CD8-positive, alpha-beta memory T cell (primary cell): ENCODE results near the gene CHID1. TPM values are rescaled to one million over a fixed set of nuclear protein-coding genes. Genes with fewer than 3 reads are reported as not detected.
A peak's percentile ranks its signal among the peaks of the same experiment; 100 is the strongest.

Experiments used
- CTCF ChIA-PET: fragments of 350-600 bp; sonication (Branson Sonifier 250); formaldehyde crosslinking; loops from one replicate; lab custom pipeline; 2021; ENCODE audit warnings: antibody characterized with exemption; lab: Charles Lee
- POLR2A ChIA-PET: fragments of 350-600 bp; sonication (Branson Sonifier 250); formaldehyde crosslinking; loops from one replicate; lab custom pipeline; 2021; ENCODE audit warnings: antibody characterized with exemption; lab: Charles Lee
- DNase-seq, 5 donors: peaks; one replicate each; pipeline versions ENCODE4 v3.0.0 to v3.0.0-alpha.2; 2020 to 2022; ENCODE audit warnings: mixed read lengths in 1 of 5
- H3K27ac ChIP-seq: one replicate; pipeline ENCODE4 v1.7.0; 2013; ENCODE audit warnings: low read depth, mild to moderate bottlenecking, low read length, moderate library complexity
- H3K27me3 ChIP-seq: 2 replicates; pipeline ENCODE4 v1.7.0; 2013; ENCODE audit warnings: low read length, mild to moderate bottlenecking; ENCODE audit not compliant: insufficient read depth, poor library complexity, severe bottlenecking
- H3K36me3 ChIP-seq: 2 replicates; pipeline ENCODE4 v1.7.0; 2013; ENCODE audit warnings: mild to moderate bottlenecking, low read length, moderate library complexity; ENCODE audit not compliant: insufficient read depth
- H3K4me1 ChIP-seq: 2 replicates; pipeline ENCODE4 v1.7.0; 2013; ENCODE audit warnings: mild to moderate bottlenecking, low read length, moderate library complexity; ENCODE audit not compliant: insufficient read depth
- H3K4me3 ChIP-seq: 2 replicates; pipeline ENCODE4 v1.7.0; 2013; ENCODE audit warnings: mild to moderate bottlenecking, low read length
- H3K9me3 ChIP-seq: 2 replicates; pipeline ENCODE4 v1.7.0; 2013; ENCODE audit warnings: mild to moderate bottlenecking, low read length
- H3K27ac Mint-ChIP-seq, 8 donors: one replicate each; pipeline ENCODE4 v1.8.0; 2020 to 2021; ENCODE audit warnings: mixed read lengths in 8 of 8, mild to moderate bottlenecking in 6 of 8, inconsistent platforms in 3 of 8, moderate library complexity in 3 of 8
- H3K27me3 Mint-ChIP-seq, 2 donors: one replicate each; pipeline ENCODE4 v1.8.0; 2020 to 2021; ENCODE audit warnings: mixed read lengths in 2 of 2, mild to moderate bottlenecking in 1 of 2, moderate library complexity in 1 of 2
- H3K36me3 Mint-ChIP-seq, 3 donors: one replicate each; pipeline ENCODE4 v1.8.0; 2020 to 2021; ENCODE audit warnings: mixed read lengths in 3 of 3, inconsistent platforms in 1 of 3, mild to moderate bottlenecking in 1 of 3
- H3K4me1 Mint-ChIP-seq, 3 donors: one replicate each; pipeline ENCODE4 v1.8.0; 2020 to 2021; ENCODE audit warnings: mixed read lengths in 3 of 3, inconsistent platforms in 1 of 3, mild to moderate bottlenecking in 1 of 3
- H3K4me3 Mint-ChIP-seq, 7 donors: one replicate each; pipeline ENCODE4 v1.8.0; 2020 to 2021; ENCODE audit warnings: mixed read lengths in 7 of 7, mild to moderate bottlenecking in 6 of 7, moderate library complexity in 4 of 7, inconsistent platforms in 2 of 7
- H3K9me3 Mint-ChIP-seq, 5 donors: one replicate each; pipeline ENCODE4 v1.8.0; 2020 to 2022; ENCODE audit warnings: mixed read lengths in 5 of 5, mild to moderate bottlenecking in 3 of 5, moderate library complexity in 2 of 5, inconsistent platforms in 1 of 5
- polyA plus RNA-seq: library from polyadenylated mRNA; unstranded; fragments of 300-500 nt; fragmentation: Illumina TruSeq; gene quantifications from one replicate; pipeline ENCODE4 v1.2.3, GENCODE V29; 2021
- total RNA-seq, 2 experiments: library from RNA; stranded (reverse); gene quantifications; one replicate each; pipeline ENCODE4 v1.2.3, GENCODE V29; 2021

The CHID1 gene
- total and polyA plus RNA-seq, 3 experiments from 2014 or later: 57.1 to 94.1 (median 87.2) TPM

DNA sequence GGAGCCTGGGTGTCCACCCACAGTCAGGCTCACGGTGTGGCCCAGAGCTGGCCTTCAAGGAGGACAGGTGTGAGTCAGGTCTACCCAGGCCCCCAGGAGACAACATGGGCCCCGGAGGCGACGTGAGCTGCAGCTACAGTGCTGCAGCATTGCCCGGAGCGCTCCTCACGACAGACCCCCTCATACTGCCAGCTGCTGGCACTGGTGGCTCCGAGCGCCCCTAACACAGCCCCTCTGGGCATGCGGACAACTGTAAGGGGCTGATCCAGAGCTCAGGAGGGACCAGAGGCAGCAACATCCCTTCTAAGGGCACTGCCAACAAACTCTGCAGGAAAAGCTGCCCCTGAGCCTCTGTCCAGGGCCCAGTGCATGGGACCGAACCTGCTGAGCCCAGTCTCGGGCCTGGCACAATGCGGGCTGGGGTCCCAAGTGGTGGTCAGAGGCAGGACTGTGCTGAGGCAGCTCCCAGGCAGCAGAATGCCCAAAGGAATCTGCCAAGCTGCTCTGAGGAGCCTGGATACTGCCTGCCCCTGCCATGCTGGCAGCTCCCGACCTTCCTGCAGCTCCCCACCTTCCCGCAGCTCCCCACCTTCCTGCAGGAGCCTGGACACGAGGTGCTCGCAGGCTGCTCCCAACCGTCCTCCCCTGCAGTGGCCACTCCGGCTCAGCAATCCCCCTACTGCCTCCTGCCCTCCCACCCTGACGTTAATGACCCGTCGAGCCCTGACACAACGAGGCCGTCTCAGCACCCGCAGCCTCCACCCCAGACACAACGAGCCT is 15.1 kb downstream of the CHID1 start:
- CTCF ChIA-PET: no interaction called here
- POLR2A ChIA-PET: no interaction called here
- Histone ChIP-seq H3K4me1 (no peaks in the 10 kb centered on the region), H3K27me3 (no peaks in the 10 kb centered on the region), H3K27ac (no peak overlapping the region), H3K36me3 (peaks cover 3% of the 10 kb centered on the region), H3K4me3 (no peak overlapping the region), H3K9me3 (no peaks in the 10 kb centered on the region)
- Mint-ChIP-seq H3K27me3 (no peaks in the 10 kb centered on the region), H3K36me3 (peaks cover 0 to 20% (median 0%) of the 10 kb centered on the region in 3 donors), H3K4me3 (no peak overlapping the region), H3K27ac (peak overlapping the region in 1 of 8 donors; percentile 17), H3K9me3 (no peaks in the 10 kb centered on the region), H3K4me1 (peaks cover 0 to 2% (median 0%) of the 10 kb centered on the region in 3 donors)
- no peak for DNase-seq

DNA sequence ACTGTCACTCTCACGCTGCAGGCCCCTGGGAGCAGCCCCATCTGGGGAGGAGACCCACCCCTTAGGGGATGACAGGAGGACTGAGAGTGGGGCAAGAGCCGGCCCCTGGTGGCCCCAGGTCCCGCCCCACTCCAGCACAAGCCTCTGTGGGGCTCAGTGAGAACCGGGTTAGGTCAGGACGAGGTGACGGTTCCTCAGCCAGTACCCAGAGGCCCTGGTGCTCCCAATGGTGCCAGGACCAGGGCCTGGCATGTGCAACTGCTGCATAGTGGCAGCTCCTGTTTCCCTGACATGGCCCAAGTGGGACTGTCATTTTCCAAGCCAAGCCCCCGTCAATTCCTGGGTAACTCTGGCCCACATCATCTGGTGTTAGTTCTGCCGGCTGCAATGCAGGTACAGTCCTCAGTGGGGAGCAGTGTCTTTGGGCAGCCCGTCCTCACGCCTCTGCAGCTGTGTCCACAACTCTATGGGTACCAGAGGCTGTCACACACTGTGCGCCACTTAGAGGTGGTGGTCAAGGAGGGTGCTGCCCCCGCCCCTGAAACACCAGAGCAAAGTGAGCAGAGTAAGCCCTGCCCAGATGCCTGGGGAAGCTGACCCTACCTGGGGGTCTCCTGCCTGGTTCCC is 15.9 kb downstream of the CHID1 start:
- Mint-ChIP-seq H3K27ac (no peak overlapping the region), H3K27me3 (no peaks in the 10 kb centered on the region), H3K4me3 (no peak overlapping the region), H3K4me1 (no peaks in the 10 kb centered on the region), H3K9me3 (no peaks in the 10 kb centered on the region), H3K36me3 (peaks cover 0 to 14% (median 0%) of the 10 kb centered on the region in 3 donors)
- no peak overlapping the region for H3K4me3 ChIP-seq
- DNase-seq: no peak
- H3K36me3 ChIP-seq: no peaks in the 10 kb centered on the region
- no peaks in the 10 kb centered on the region for H3K9me3 ChIP-seq
- H3K27me3 ChIP-seq: no peaks in the 10 kb centered on the region
- no peaks in the 10 kb centered on the region for H3K4me1 ChIP-seq
- POLR2A ChIA-PET: interaction anchor here (0.6 kb wide), 1 partner anchor 84 kb away, joined by 3 read pairs; no protein-coding TSS in a partner anchor
- CTCF ChIA-PET: interaction anchor here (0.7 kb wide), 1 partner anchor 1256 kb away, joined by 3 read pairs; no protein-coding TSS in a partner anchor
- H3K27ac ChIP-seq: no peak overlapping the region

DNA sequence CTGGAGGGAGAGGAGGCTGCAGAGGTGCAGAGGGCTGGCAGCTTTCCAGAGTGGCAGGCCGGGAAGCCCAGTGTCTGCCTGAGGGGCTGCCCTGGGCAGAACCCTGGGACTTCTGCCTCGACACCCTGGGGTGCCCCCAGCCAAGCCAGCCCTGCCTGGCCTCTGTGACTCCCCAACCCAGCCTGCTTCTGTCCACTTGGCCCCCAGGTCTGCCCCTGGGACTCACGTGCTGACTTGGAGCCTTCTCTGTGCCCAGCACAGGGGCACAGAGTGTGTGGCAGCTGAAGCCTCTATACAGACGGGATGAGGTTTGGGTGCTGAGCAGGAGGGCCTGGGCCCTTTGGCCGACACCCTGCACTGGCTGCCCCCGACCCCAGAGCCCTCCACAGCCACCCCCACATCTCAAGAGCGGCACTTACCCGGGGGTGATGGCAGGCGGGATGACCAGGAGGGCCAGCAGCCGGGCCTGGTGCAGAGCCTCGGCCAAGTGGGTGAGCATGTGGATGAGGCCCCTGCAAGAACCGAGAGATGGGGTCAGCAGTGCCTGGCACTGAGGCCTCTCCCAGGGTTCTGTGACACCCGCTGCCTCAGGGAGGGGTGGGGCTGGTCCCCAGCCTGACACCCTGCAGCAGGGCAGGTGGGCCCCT is 17.5 kb downstream of the CHID1 start:
- Mint-ChIP-seq H3K4me1 (no peaks in the 10 kb centered on the region), H3K27ac (no peak overlapping the region), H3K9me3 (no peaks in the 10 kb centered on the region), H3K36me3 (peaks cover 0 to 5% (median 0%) of the 10 kb centered on the region in 3 donors), H3K27me3 (no peaks in the 10 kb centered on the region), H3K4me3 (no peak overlapping the region)
- DNase-seq: no peak
- Histone ChIP-seq H3K9me3 (no peaks in the 10 kb centered on the region), H3K27ac (no peak overlapping the region), H3K27me3 (no peaks in the 10 kb centered on the region), H3K4me3 (no peak overlapping the region), H3K36me3 (no peaks in the 10 kb centered on the region), H3K4me1 (no peaks in the 10 kb centered on the region)
- CTCF ChIA-PET: no interaction called here
- POLR2A ChIA-PET: no interaction called here

DNA sequence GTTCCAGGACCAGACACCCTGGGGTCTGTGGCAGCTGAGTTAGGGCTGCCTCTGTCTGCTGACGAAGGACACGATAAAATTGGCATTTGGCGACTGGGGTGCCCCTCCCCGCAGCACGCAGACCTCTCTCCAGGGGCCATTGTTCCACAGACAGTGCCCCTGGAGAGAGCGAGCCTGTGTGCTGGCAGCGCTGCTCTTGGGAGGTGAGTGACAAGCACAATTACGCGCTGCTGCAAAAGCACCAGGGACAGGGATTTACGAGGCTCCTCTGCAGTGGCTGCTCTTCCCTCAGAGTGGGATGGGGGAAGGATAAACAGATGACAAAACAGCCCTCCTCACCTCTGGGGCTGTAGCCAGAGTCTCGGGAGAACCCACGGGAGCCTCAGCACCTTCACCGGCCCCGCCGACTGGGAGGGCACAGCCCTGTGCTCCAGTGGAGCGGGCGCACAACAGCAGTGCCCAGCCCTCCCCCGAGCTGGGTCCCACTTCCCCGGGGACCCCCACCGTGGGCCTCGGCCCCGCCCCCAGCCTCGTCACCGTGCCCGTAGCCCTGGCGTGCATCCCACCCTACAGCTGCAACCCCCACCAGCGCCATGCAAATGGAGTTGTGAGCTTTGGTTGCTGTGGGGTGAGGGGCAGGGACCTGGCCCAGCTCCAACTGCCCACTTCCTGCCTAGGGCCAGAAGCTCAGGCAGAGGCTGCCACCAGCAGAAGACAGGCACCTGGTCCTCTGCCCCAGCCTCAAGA is 19.6 kb downstream of the CHID1 start:
- ChIA-PET CTCF (no interaction called here), POLR2A (no interaction called here)
- Mint-ChIP-seq H3K9me3 (no peaks in the 10 kb centered on the region), H3K27me3 (no peaks in the 10 kb centered on the region), H3K27ac (peak overlapping the region in 1 of 8 donors; percentile 89), H3K4me1 (no peaks in the 10 kb centered on the region), H3K4me3 (no peak overlapping the region), H3K36me3 (peaks cover 0 to 21% (median 1%) of the 10 kb centered on the region in 3 donors)
- H3K36me3 ChIP-seq: no peaks in the 10 kb centered on the region
- DNase-seq: no peak
- H3K9me3 ChIP-seq: no peaks in the 10 kb centered on the region
- H3K27me3 ChIP-seq: no peaks in the 10 kb centered on the region
- H3K27ac ChIP-seq: no peak overlapping the region
- H3K4me1 ChIP-seq: no peaks in the 10 kb centered on the region
- H3K4me3 ChIP-seq: no peak overlapping the region

DNA sequence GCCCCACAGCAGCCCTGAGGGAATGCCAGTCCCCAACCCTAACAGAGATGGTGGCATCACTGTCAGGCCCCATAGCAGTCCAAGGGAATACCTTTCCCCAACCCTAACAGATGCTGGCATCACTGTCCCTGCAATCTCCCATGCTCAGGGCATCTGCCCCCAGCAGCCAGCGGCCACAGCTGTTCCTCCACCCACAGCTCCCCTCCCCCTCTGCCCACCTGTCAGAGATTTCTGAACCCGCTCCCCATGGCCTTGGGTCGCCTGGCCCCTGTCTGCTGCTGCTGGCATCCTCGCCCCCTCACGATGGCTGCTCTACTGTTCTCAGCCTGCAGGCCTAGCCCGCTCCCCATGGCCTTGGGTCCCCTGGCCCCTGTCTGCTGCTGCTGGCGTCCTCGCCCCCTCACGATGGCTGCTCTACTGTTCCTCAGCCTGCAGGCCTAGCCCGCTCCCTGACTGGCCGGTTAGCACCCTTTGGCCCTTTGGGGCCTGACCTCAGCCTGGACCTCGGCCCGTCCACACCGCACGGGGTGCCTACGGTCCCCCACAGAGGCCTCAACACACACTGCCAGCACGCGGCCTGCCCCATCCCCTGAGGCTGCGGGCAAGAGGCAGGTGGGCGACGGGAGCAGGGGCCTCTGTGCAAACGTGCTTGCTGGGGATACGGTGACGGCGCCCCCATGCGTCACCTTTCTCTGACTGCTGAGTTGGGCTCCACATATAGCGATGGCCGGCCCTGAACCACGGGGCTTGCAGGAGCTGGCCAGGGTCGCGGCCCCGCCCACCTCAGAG is 20.7 kb downstream of the CHID1 start:
- Mint-ChIP-seq H3K4me1 (no peaks in the 10 kb centered on the region), H3K36me3 (peaks cover 0 to 26% (median 1%) of the 10 kb centered on the region in 3 donors), H3K4me3 (no peak overlapping the region), H3K27ac (peak overlapping the region in 2 of 8 donors; percentile 21 to 60), H3K9me3 (no peaks in the 10 kb centered on the region), H3K27me3 (no peaks in the 10 kb centered on the region)
- Histone ChIP-seq H3K4me1 (no peaks in the 10 kb centered on the region), H3K27ac (no peak overlapping the region), H3K9me3 (no peaks in the 10 kb centered on the region), H3K4me3 (no peak overlapping the region), H3K27me3 (no peaks in the 10 kb centered on the region), H3K36me3 (no peaks in the 10 kb centered on the region)
- ChIA-PET CTCF (no interaction called here), POLR2A (no interaction called here)
- no peak for DNase-seq

DNA sequence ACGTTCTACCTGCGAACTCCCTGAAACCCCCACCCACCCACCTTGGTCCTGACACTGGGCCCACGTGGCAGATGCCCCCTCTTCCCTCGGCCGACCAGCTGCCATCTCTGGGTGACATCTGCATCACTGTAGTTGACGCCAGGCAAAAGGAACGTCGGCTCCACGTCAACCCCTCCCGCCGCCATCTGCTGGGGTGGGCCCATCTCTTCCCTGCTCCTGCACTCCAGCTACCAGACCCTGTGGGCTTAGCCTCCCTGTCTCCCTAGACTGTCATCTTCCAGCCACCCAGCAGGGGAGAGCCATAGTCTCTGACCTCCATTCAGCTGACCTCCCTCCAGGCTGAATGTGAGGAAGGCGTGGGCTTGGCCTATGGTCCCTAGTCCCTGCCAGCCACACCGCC is 21.4 kb downstream of the CHID1 start:
- ChIA-PET CTCF (no interaction called here), POLR2A (no interaction called here)
- DNase-seq: no peak
- Histone ChIP-seq H3K9me3 (no peaks in the 10 kb centered on the region), H3K36me3 (no peaks in the 10 kb centered on the region), H3K4me1 (no peaks in the 10 kb centered on the region), H3K27ac (no peak overlapping the region), H3K4me3 (no peak overlapping the region), H3K27me3 (no peaks in the 10 kb centered on the region)
- no peaks in the 10 kb centered on the region for H3K9me3 Mint-ChIP-seq
- H3K4me3 Mint-ChIP-seq: no peak overlapping the region
- H3K36me3 Mint-ChIP-seq: peaks cover 0 to 28% (median 1%) of the 10 kb centered on the region in 3 donors
- no peaks in the 10 kb centered on the region for H3K27me3 Mint-ChIP-seq
- no peaks in the 10 kb centered on the region for H3K4me1 Mint-ChIP-seq
- H3K27ac Mint-ChIP-seq: peak overlapping the region in 3 of 8 donors; percentile 50 to 64 (median 60)

DNA sequence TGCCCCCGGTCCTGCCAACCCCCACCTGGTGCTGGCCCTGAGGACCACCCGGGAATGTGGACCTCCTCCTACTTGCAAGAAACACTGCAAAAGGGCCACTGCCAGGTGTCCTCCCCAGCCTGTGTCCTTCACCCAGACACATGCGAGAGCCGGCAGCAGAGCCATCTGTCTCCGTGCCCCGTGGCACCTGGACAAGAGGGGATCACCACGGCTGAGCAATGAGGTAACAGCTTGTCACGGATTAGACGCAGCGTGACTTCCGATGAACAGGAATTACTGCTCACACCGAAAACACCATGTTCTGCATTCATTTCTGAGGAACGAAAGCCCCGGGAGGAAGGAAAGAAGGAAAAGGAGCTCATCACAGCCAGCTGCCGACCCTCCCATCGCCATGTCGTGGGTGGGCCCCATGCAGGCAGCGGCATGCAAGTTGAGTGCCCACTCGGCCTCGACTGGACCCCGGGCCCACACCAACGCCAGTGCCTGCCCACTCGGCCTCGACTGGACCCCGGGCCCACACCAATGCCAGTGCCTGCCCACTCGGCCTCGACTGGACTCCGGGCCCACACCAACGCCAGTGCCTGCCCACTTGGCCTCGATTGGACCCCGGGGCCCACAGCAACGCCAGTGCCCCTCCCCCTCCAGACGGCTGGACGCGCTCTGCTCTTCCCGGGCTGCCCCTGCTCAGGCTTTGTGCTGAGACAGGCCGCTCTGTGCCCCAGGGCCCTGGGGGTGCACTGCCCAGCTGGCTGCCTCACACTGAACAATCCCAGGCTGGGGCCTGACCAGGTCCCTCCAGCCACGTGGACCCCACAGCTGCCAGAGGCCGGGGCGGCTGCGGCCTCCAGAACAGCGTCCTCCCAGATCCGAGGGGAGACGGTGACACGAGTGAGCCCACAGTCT is 22.0 kb downstream of the CHID1 start:
- no peak overlapping the region for H3K4me3 ChIP-seq
- no peaks in the 10 kb centered on the region for H3K9me3 ChIP-seq
- Mint-ChIP-seq H3K9me3 (no peaks in the 10 kb centered on the region), H3K4me3 (no peak overlapping the region), H3K36me3 (peaks cover 0 to 28% (median 1%) of the 10 kb centered on the region in 3 donors), H3K4me1 (no peaks in the 10 kb centered on the region), H3K27ac (no peak overlapping the region), H3K27me3 (no peaks in the 10 kb centered on the region)
- H3K4me1 ChIP-seq: no peaks in the 10 kb centered on the region
- no peak for DNase-seq
- H3K36me3 ChIP-seq: no peaks in the 10 kb centered on the region
- no peak overlapping the region for H3K27ac ChIP-seq
- H3K27me3 ChIP-seq: no peaks in the 10 kb centered on the region
- CTCF ChIA-PET: no interaction called here
- POLR2A ChIA-PET: no interaction called here
